NB4 (cell line): ENCODE data around the gene CHCHD4.
"Not testable (repeated sequence)": the region's sequence is repeated elsewhere in the genome, so short reads cannot be mapped to it uniquely, and the experiment has no call there.

Source experiments
- DNase-seq: peaks from one replicate; pipeline ENCODE4 v3.0.0; 2010; ENCODE audit warnings: low read depth
- H3K4me3 ChIP-seq: one replicate; pipeline ENCODE4 v1.5.1; 2011; ENCODE audit warnings: mild to moderate bottlenecking, low read depth, low read length, moderate library complexity
- CTCF ChIP-seq: IDR thresholded peaks from one replicate; pipeline ENCODE4 v1.5.1; 2012; ENCODE audit warnings: low read depth, low read length
- MAX ChIP-seq: IDR thresholded peaks from 2 replicates; pipeline ENCODE4 v1.6.1; 2011; ENCODE audit warnings: low read depth, low read length
- MYC ChIP-seq: IDR thresholded peaks from 2 replicates; pipeline ENCODE4 v1.6.1; 2011; ENCODE audit warnings: low read depth, low read length
- POLR2A ChIP-seq: IDR thresholded peaks from 2 replicates; pipeline ENCODE4 v1.6.1; 2011; ENCODE audit warnings: mild to moderate bottlenecking; ENCODE audit not compliant: insufficient read length; ENCODE audit errors: extremely low read depth

Gene CHCHD4

GRCh38 chr3:14118400-14119381, 6.0 kb downstream of the CHCHD4 start:
- no peak for TF ChIP-seq POLR2A
- no peak for TF ChIP-seq CTCF
- TF ChIP-seq MAX = no peak
- DNase-seq = peak; percentile 29

GRCh38 chr3:14117468-14118399, 6.9 kb downstream of the CHCHD4 start:
- TF ChIP-seq MYC = no peak
- no peak for TF ChIP-seq POLR2A
- TF ChIP-seq MAX = no peak
- no peak for TF ChIP-seq CTCF
- no peak overlapping the region for H3K4me3 ChIP-seq
- DNase-seq = no peak

More at GRCh38 chr3:14118400-14119381, 6.0 kb downstream of the CHCHD4 start:
- no peak overlapping the region for H3K4me3 ChIP-seq

GRCh38 chr3:14113965-14114635, 10.6 kb downstream of the CHCHD4 start:
- no peak for DNase-seq
- TF ChIP-seq CTCF (peak; percentile 6), POLR2A (no peak)

GRCh38 chr3:14110699-14111098, 14.0 kb downstream of the CHCHD4 start:
- DNase-seq = no peak
- no peak overlapping the region for H3K4me3 ChIP-seq
- TF ChIP-seq CTCF (no peak), MYC (no peak), POLR2A (no peak), MAX (no peak)

More at GRCh38 chr3:14113965-14114635, 10.6 kb downstream of the CHCHD4 start:
- H3K4me3 ChIP-seq = no peak overlapping the region

- DNase-seq, H3K4me3 ChIP-seq: not testable (repeated sequence)
Observed at GRCh38 chr3:14109821-14110220, 14.8 kb downstream of the CHCHD4 start.
